ENCODE measurements around the gene CDH22.

CDH22 gene

GRCh38 chr20:46194409-46194808, 113.9 kb downstream of the CDH22 start:
- POLR2A ChIA-PET (ENCODE audit: low non-redundant PET) = no interaction called here
- H3K27ac ChIP-seq = no peak overlapping the region
- no peak for DNase-seq (ENCODE audit: low spot score)
- CTCF ChIA-PET = no interaction called here
- no peak for TF ChIP-seq CTCF (conservative IDR thresholded peaks at IDR 0.05; ENCODE audit: low read depth)

- H3K27ac ChIP-seq = no peak overlapping the region
- CTCF ChIA-PET = interaction anchor here (0.5 to 1.0 kb wide), 5 partner anchors 18 to 895 kb away, joined by 3 to 5 read pairs (median 4); no protein-coding TSS in a partner anchor
- DNase-seq (ENCODE audit: low spot score) = no peak
- TF ChIP-seq CTCF (conservative IDR thresholded peaks at IDR 0.05; ENCODE audit: low read depth) = no peak
- POLR2A ChIA-PET (ENCODE audit: low non-redundant PET) = no interaction called here
Measured at GRCh38 chr20:46192376-46192944, 115.8 kb downstream of the CDH22 start.

GRCh38 chr20:46191611-46192010, 116.7 kb downstream of the CDH22 start:
- ChIA-PET POLR2A (ENCODE audit: low non-redundant PET) (no interaction called here), CTCF (interaction anchor here (1.0 kb wide), 1 partner anchor 157 kb away, joined by 4 read pairs; no protein-coding TSS in a partner anchor)
- H3K27ac ChIP-seq = no peak overlapping the region
- TF ChIP-seq CTCF (conservative IDR thresholded peaks at IDR 0.05; ENCODE audit: low read depth) = no peak
- DNase-seq (ENCODE audit: low spot score) = no peak

- TF ChIP-seq CTCF (conservative IDR thresholded peaks at IDR 0.05; ENCODE audit: low read depth) = no peak
- POLR2A ChIA-PET (ENCODE audit: low non-redundant PET) = no interaction called here
- DNase-seq (ENCODE audit: low spot score) = no peak
- no peak overlapping the region for H3K27ac ChIP-seq
- CTCF ChIA-PET = no interaction called here
Measured at GRCh38 chr20:46191168-46191540, 117.1 kb downstream of the CDH22 start.

GRCh38 chr20:46190478-46191167, 117.7 kb downstream of the CDH22 start:
- CTCF ChIA-PET = interaction anchor here (1.4 kb wide), 1 partner anchor 16 kb away, joined by 6 read pairs; no protein-coding TSS in a partner anchor
- no peak overlapping the region for H3K27ac ChIP-seq
- DNase-seq (ENCODE audit: low spot score) = no peak
- POLR2A ChIA-PET (ENCODE audit: low non-redundant PET) = no interaction called here
- TF ChIP-seq CTCF (conservative IDR thresholded peaks at IDR 0.05; ENCODE audit: low read depth) = no peak

- DNase-seq (ENCODE audit: low spot score) = no peak
- no peak overlapping the region for H3K27ac ChIP-seq
- CTCF ChIA-PET = interaction anchor here (1.4 kb wide), 1 partner anchor 14 kb away, joined by 6 read pairs; no protein-coding TSS in a partner anchor
- TF ChIP-seq CTCF (conservative IDR thresholded peaks at IDR 0.05; ENCODE audit: low read depth) = no peak
- POLR2A ChIA-PET (ENCODE audit: low non-redundant PET) = no interaction called here
Measured at GRCh38 chr20:46188866-46189541, 119.3 kb downstream of the CDH22 start.
